H1 (cell line): ENCODE results near the gene KRT34. TPM values are rescaled to one million over a fixed set of nuclear protein-coding genes. Genes with fewer than 3 reads are reported as not detected.

Experiments used
- CTCF ChIA-PET: fragments of 300-600 bp; sonication (Branson Sonifier 250); formaldehyde crosslinking; loops from one replicate; lab custom pipeline; 2021; ENCODE audit not compliant: partially characterized antibody; lab: Charles Lee
- POLR2A ChIA-PET: fragments of 300-600 bp; sonication (Branson Sonifier 250); formaldehyde crosslinking; loops from one replicate; lab custom pipeline; 2021; ENCODE audit warnings: inconsistent platforms; ENCODE audit not compliant: partially characterized antibody; lab: Charles Lee
- DNase-seq, 2 experiments: peaks; one replicate each; pipeline versions ENCODE4 v3.0.0 to v3.0.0-alpha.2; 2010 to 2022; ENCODE audit warnings: low spot score in 2 of 2, low read depth in 1 of 2, mixed read lengths in 1 of 2
- FAIRE-seq: peaks from 2 replicates; lab custom pipeline; 2011; peaks lifted over from hg19 to GRCh38; lab: Jason Lieb, UNC
- H2AFZ ChIP-seq: 2 replicates; pipeline ENCODE4 v1.8.1; 2012; ENCODE audit warnings: low read length, inconsistent platforms
- H2AK5ac ChIP-seq: 2 replicates; pipeline ENCODE4 v1.6.1; 2013; ENCODE audit warnings: low read depth, low read length
- H2BK120ac ChIP-seq: replicated peaks from 2 replicates; pipeline ENCODE3; 2013; ENCODE audit warnings: low read depth, low read length, inconsistent platforms
- H2BK12ac ChIP-seq: 2 replicates; pipeline ENCODE4 v1.6.1; 2013; ENCODE audit warnings: low read depth, low read length
- H2BK15ac ChIP-seq: 2 replicates; pipeline ENCODE4 v1.6.1; 2013; ENCODE audit warnings: low read length
- H2BK20ac ChIP-seq: 2 replicates; pipeline ENCODE4 v1.6.1; 2013; ENCODE audit warnings: low read length
- H2BK5ac ChIP-seq: 2 replicates; pipeline ENCODE4 v1.6.1; 2013; ENCODE audit warnings: low read depth, low read length
- H3K14ac ChIP-seq: 2 replicates; pipeline ENCODE4 v1.6.1; 2013; ENCODE audit warnings: inconsistent platforms; ENCODE audit not compliant: insufficient read length
- H3K18ac ChIP-seq: 2 replicates; pipeline ENCODE4 v1.6.1; 2013; ENCODE audit warnings: low read length; ENCODE audit errors: extremely low read depth
- H3K23ac ChIP-seq: 2 replicates; pipeline ENCODE4 v1.6.1; 2013; ENCODE audit warnings: inconsistent platforms; ENCODE audit not compliant: insufficient read length
- H3K23me2 ChIP-seq: 2 replicates; pipeline ENCODE4 v1.6.1; 2013; ENCODE audit warnings: low read depth, low read length
- H3K27ac ChIP-seq: 2 replicates; pipeline ENCODE4 v1.6.1; 2011; ENCODE audit warnings: low read depth, low read length, inconsistent platforms
- H3K27me3 ChIP-seq, 4 experiments: replicated peaks in 1 of 4; 1 replicate in 1 of 4; 2 replicates in 3 of 4; pipeline versions ENCODE4 v1.6.1 to v1.8.1; 2011 to 2013; ENCODE audit warnings: low read length in 3 of 4, mild to moderate bottlenecking in 3 of 4, inconsistent platforms in 2 of 4, mixed read lengths in 2 of 4, moderate library complexity in 1 of 4; ENCODE audit not compliant: control insufficient read depth in 3 of 4, insufficient read depth in 3 of 4; ENCODE audit errors: extremely low read depth in 1 of 4
- H3K36me3 ChIP-seq, 4 experiments: 2 replicates each; pipeline versions ENCODE4 v1.6.1 to v1.8.1; 2011 to 2013; ENCODE audit warnings: mild to moderate bottlenecking in 4 of 4, low read length in 3 of 4, moderate library complexity in 2 of 4, control low read depth in 1 of 4, inconsistent platforms in 1 of 4; ENCODE audit not compliant: insufficient read depth in 4 of 4, control insufficient read depth in 2 of 4
- H3K4ac ChIP-seq: replicated peaks from 2 replicates; pipeline ENCODE3; 2013; ENCODE audit warnings: low read length, low read depth, mixed read lengths, inconsistent platforms; ENCODE audit not compliant: insufficient read length
- H3K4me1 ChIP-seq, 4 experiments: replicated peaks in 1 of 4; 1 replicate in 1 of 4; 2 replicates in 3 of 4; pipeline versions ENCODE4 v1.6.1 to v1.8.1; 2011 to 2013; ENCODE audit warnings: low read length in 3 of 4, inconsistent platforms in 2 of 4, mixed read lengths in 1 of 4; ENCODE audit not compliant: insufficient read depth in 4 of 4, control insufficient read depth in 3 of 4
- H3K4me2 ChIP-seq, 2 experiments: 2 replicates each; pipeline versions ENCODE4 v1.6.1 to v1.8.1; 2011 to 2013; ENCODE audit warnings: low read depth in 2 of 2, low read length in 2 of 2, control low read depth in 1 of 2, inconsistent platforms in 1 of 2, mild to moderate bottlenecking in 1 of 2; ENCODE audit not compliant: insufficient read depth in 1 of 2
- H3K4me3 ChIP-seq, 4 experiments: fragments of 200-600, 300-600 bp in 1 of 4; sonication (generic), shearing (Covaris generic), sonication (Bioruptor Twin) in 1 of 4; 2 replicates each; pipeline versions ENCODE4 v1.5.1 to v1.8.1; 2011 to 2016; ENCODE audit warnings: low read length in 4 of 4, low read depth in 3 of 4, control low read depth in 2 of 4, inconsistent platforms in 2 of 4, mild to moderate bottlenecking in 2 of 4, mixed read lengths in 1 of 4, moderate library complexity in 1 of 4; ENCODE audit not compliant: insufficient read depth in 2 of 4; ENCODE audit errors: extremely low read depth in 1 of 4
- H3K56ac ChIP-seq: replicated peaks from 2 replicates; pipeline ENCODE3; 2013; ENCODE audit warnings: low read depth, mild to moderate bottlenecking, mixed read lengths, low read length, inconsistent platforms; ENCODE audit not compliant: insufficient read length
- H3K79me1 ChIP-seq: 2 replicates; pipeline ENCODE4 v1.6.1; 2013; ENCODE audit warnings: low read depth, low read length, control low read depth
- H3K79me2 ChIP-seq, 2 experiments: 2 replicates each; pipeline versions ENCODE4 v1.6.1 to v1.8.1; 2012 to 2013; ENCODE audit warnings: low read length in 2 of 2, mild to moderate bottlenecking in 2 of 2, inconsistent platforms in 1 of 2; ENCODE audit not compliant: insufficient read depth in 2 of 2, control insufficient read depth in 1 of 2
- H3K9ac ChIP-seq, 4 experiments: replicated peaks in 1 of 4; 1 replicate in 1 of 4; 2 replicates in 3 of 4; pipeline versions ENCODE4 v1.6.1 to v1.8.1; 2011 to 2013; ENCODE audit warnings: low read depth in 3 of 4, low read length in 3 of 4, control low read depth in 2 of 4, mild to moderate bottlenecking in 2 of 4, moderate library complexity in 2 of 4, inconsistent platforms in 1 of 4; ENCODE audit errors: extremely low read depth in 1 of 4
- H3K9me3 ChIP-seq, 2 experiments: 2 replicates each; pipeline versions ENCODE4 v1.6.1 to v1.8.1; 2012 to 2013; ENCODE audit warnings: mild to moderate bottlenecking in 2 of 2, moderate library complexity in 2 of 2, control low read depth in 1 of 2, inconsistent platforms in 1 of 2, low read depth in 1 of 2, low read length in 1 of 2, mixed read lengths in 1 of 2; ENCODE audit not compliant: insufficient read depth in 2 of 2
- H4K20me1 ChIP-seq, 2 experiments: replicated peaks in 1 of 2; 2 replicates each; pipeline versions ENCODE3 to v1.8.1; 2011 to 2013; ENCODE audit warnings: inconsistent platforms in 2 of 2, low read length in 2 of 2, mild to moderate bottlenecking in 1 of 2; ENCODE audit not compliant: insufficient read depth in 2 of 2, control insufficient read depth in 1 of 2
- H4K5ac ChIP-seq: 2 replicates; pipeline ENCODE4 v1.6.1; 2013; ENCODE audit warnings: low read length, low read depth, mixed read lengths, inconsistent platforms; ENCODE audit not compliant: insufficient read length
- H4K8ac ChIP-seq: 2 replicates; pipeline ENCODE4 v1.8.0; 2013; ENCODE audit warnings: mild to moderate bottlenecking, moderate library complexity, low read length, inconsistent platforms; ENCODE audit not compliant: insufficient read depth; ENCODE audit errors: extremely low read depth
- H4K91ac ChIP-seq: replicated peaks from 2 replicates; pipeline ENCODE3; 2013; ENCODE audit warnings: low read length, mixed read lengths, inconsistent platforms; ENCODE audit not compliant: insufficient read length
- BRCA1 ChIP-seq: IDR thresholded peaks from 2 replicates; pipeline ENCODE4 v1.6.1; 2012; ENCODE audit warnings: low read depth, low read length, improper control_type of control experiment
- CTCF ChIP-seq, 3 experiments: IDR thresholded peaks; 1 replicate in 2 of 3; 2 replicates in 1 of 3; pipeline versions ENCODE4 v1.5.1 to v1.6.1; 2011; ENCODE audit warnings: low read length in 3 of 3, mild to moderate bottlenecking in 3 of 3, inconsistent platforms in 2 of 3, low read depth in 1 of 3, moderate library complexity in 1 of 3; ENCODE audit not compliant: insufficient read depth in 1 of 3; ENCODE audit errors: control extremely low read depth in 1 of 3
- GTF2F1 ChIP-seq: IDR thresholded peaks from 2 replicates; pipeline ENCODE4 v1.6.1; 2012; ENCODE audit warnings: low read depth, low read length, improper control_type of control experiment, borderline replicate concordance
- HDAC2 ChIP-seq, 2 experiments: fragments of 300-600 bp in 1 of 2; sonication (generic) in 1 of 2; IDR thresholded peaks; 2 replicates each; pipeline ENCODE4 v1.6.1; 2011 to 2012; ENCODE audit warnings: low read depth in 2 of 2, low read length in 2 of 2, mild to moderate bottlenecking in 2 of 2, moderate library complexity in 2 of 2, borderline replicate concordance in 1 of 2, inconsistent platforms in 1 of 2
- KDM5A ChIP-seq: fragments of 200-600 bp; IDR thresholded peaks from 2 replicates; pipeline ENCODE4 v1.7.1; 2012; ENCODE audit warnings: mild to moderate bottlenecking, low read length, inconsistent platforms, mixed read lengths
- RAD21 ChIP-seq, 2 experiments: IDR thresholded peaks in 1 of 2; conservative IDR thresholded peaks in 1 of 2; 2 replicates each; pipeline ENCODE4 v1.6.1; 2011; ENCODE audit warnings: low read depth in 2 of 2, low read length in 2 of 2, improper control_type of control experiment in 1 of 2, inconsistent platforms in 1 of 2, mild to moderate bottlenecking in 1 of 2, moderate library complexity in 1 of 2
- SIRT6 ChIP-seq: IDR thresholded peaks from one replicate; pipeline ENCODE4 v1.7.1; 2012; ENCODE audit warnings: low read length, inconsistent platforms
- TAF1 ChIP-seq: IDR thresholded peaks from 2 replicates; pipeline ENCODE4 v1.6.1; 2011; ENCODE audit warnings: mild to moderate bottlenecking, low read depth, low read length
- ZNF274 ChIP-seq: IDR thresholded peaks from 2 replicates; pipeline ENCODE4 v1.7.0; 2012; ENCODE audit warnings: low read length, borderline replicate concordance; ENCODE audit errors: extremely low read depth
- WGBS, 2 experiments: shearing (Covaris generic) in 1 of 2; methylation state at CpG; one replicate each; pipeline versions ENCODE4 v1.1.6 to v1.1.7; 2013 to 2015; ENCODE audit warnings: low lambda C conversion rate in 2 of 2, mixed read lengths in 2 of 2, inconsistent platforms in 1 of 2, low coverage in 1 of 2, missing lambda C conversion rate in 1 of 2; ENCODE audit not compliant: insufficient replicate concordance in 2 of 2, insufficient coverage in 1 of 2, insufficient read length in 1 of 2; ENCODE audit errors: extremely low coverage in 1 of 2, missing lambda C conversion rate in 1 of 2; 5-methylcytosine and 5-hydroxymethylcytosine counted together
- polyA plus RNA-seq, 7 experiments: library from polyadenylated mRNA; depleted of rRNA in 3 of 7; stranded (reverse) in 5 of 7; unstranded in 2 of 7; fragments of >200 nt in 5 of 7; fragments of 200-250 nt in 2 of 7; gene quantifications; 1 replicate in 5 of 7; 2 replicates in 1 of 7; 4 replicates in 1 of 7; pipeline versions ENCODE4 v1.2.1 to v1.2.3, GENCODE V29; 2011 to 2013; ENCODE audit warnings: missing spikeins in 2 of 7, mixed read lengths in 2 of 7
- total RNA-seq: library from RNA; stranded (reverse); fragmentation: NEBNext Ultra II Directional; extraction: Animal tissue kit (Norgen Biotek cat#: 25700); gene quantifications from 2 replicates; pipeline ENCODE4 v1.2.1, GENCODE V29; 2021

The KRT34 gene
- total and polyA plus RNA-seq, 2 of the 8 experiments (the other 6 are each of a cell fraction or from before 2014, with no cell fraction given): not detected

- Histone ChIP-seq H4K8ac (no peak overlapping the region), H2BK20ac (no peak overlapping the region), H3K9ac (no peak overlapping the region), H2AK5ac (no peak overlapping the region), H4K5ac (no peak overlapping the region), H3K4ac (no peak overlapping the region), H3K4me3 (no peak overlapping the region), H3K4me2 (no peak overlapping the region), H2BK12ac (no peak overlapping the region), H3K18ac (no peak overlapping the region), H3K79me1 (no peaks in the 10 kb centered on the region), H3K4me1 (no peaks in the 10 kb centered on the region; a peak in 1 of 7 replicates), H3K23me2 (no peaks in the 10 kb centered on the region), H2BK15ac (no peak overlapping the region), H2AFZ (no peak overlapping the region), H4K20me1 (no peaks in the 10 kb centered on the region), H2BK5ac (no peak overlapping the region), H3K36me3 (no peaks in the 10 kb centered on the region), H3K79me2 (no peaks in the 10 kb centered on the region), H4K91ac (no peak overlapping the region), H3K27ac (no peak overlapping the region), H3K9me3 (no peaks in the 10 kb centered on the region), H3K27me3 (no peaks in the 10 kb centered on the region), H2BK120ac (no peak overlapping the region), H3K23ac (no peak overlapping the region)
- FAIRE-seq: no peak
- POLR2A ChIA-PET: interaction anchor here (1.1 kb wide), 1 partner anchor 471 kb away, joined by 3 read pairs; no protein-coding TSS in a partner anchor
- CTCF ChIA-PET: interaction anchor here (0.8 to 3.3 kb wide), 13 partner anchors 9 to 471 kb away, joined by 3 to 27 read pairs (median 4); partner anchors contain the start of genes KRT33A and KRTAP17-1
- no peak for DNase-seq
- WGBS, 2 experiments: 91% methylated on average over 7 of the region's 7 CpGs; no CpG with 5 or more reads in 1 of the 2 experiments
- TF ChIP-seq SIRT6: no peak
- TF ChIP-seq CTCF (IDR thresholded peaks at IDR 0.05; ENCODE audit: control extremely low read depth in 1 of 3, insufficient read depth in 1 of 3, low read depth in 1 of 3, low read length in 3 of 3): no peak
- no peak for TF ChIP-seq RAD21 (IDR thresholded peaks at IDR 0.05 in 1 of 2, conservative IDR thresholded peaks at IDR 0.05 in 1 of 2; ENCODE audit: low read depth in 2 of 2, low read length in 2 of 2)
- TF ChIP-seq GTF2F1: no peak
- no peak for TF ChIP-seq HDAC2 (IDR thresholded peaks at IDR 0.05; ENCODE audit: borderline replicate concordance in 1 of 2, low read depth in 2 of 2, low read length in 2 of 2)
- TF ChIP-seq TAF1: no peak
- no peak for TF ChIP-seq ZNF274
- no peak for TF ChIP-seq BRCA1
- TF ChIP-seq KDM5A: no peak
- TF ChIP-seq, all 59 proteins: peak for 0
- Histone ChIP-seq H3K56ac (no peak overlapping the region), H3K14ac (no peak overlapping the region)
Observed at GRCh38 chr17:41328207-41328606, 53.9 kb downstream of the KRT34 start.
